Hypothalamus (tissue), 51 donors: ENCODE results near the gene CDH13.

Experiments
- DNase-seq, 51 donors: peaks; one replicate each; lab custom pipeline; 2025; lab: John Stamatoyannopoulos, UW

Gene CDH13

DNA sequence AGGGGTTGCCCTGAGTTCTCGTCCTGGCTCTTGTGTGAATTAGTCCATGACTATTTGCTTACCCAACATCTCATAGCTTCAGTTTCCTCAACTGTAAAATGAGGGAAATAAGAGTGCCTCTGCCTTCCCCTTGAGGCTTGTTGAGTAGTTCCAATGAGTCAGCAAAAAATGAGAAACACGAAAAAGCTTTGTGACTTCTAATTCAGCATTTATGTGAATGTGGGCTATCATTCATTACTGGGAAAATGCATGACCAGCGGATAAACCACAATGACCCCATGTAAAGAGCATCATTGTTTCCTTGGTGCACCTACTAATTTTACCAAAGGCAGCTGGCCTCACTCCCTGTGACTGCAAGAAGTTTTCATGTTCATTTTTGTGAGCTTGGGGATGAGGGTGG is 806.4 kb downstream of the CDH13 start:
- no peak for DNase-seq

DNA sequence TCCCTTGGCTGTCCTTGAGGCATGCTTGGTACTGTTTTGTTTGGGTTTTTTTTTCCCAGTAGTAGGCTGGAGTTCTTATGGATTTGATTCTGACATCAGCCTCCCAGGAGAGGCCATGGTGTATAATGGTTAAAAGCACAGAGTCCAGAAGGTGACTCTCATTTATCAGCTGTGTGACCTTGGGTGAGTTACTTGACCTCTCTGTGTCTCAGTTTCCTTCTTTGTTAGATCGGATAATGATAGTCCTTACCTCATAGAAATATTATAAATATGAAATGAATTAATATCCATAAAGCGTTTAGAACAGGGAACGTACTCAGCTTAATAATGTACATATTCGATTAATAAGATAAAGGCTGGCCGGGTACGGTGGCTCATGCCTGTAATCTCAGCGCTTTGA is 810.3 kb downstream of the CDH13 start:
- DNase-seq = no peak

- no peak for DNase-seq
Observed at GRCh38 chr16:83438326-83438725, 811.6 kb downstream of the CDH13 start.

DNA sequence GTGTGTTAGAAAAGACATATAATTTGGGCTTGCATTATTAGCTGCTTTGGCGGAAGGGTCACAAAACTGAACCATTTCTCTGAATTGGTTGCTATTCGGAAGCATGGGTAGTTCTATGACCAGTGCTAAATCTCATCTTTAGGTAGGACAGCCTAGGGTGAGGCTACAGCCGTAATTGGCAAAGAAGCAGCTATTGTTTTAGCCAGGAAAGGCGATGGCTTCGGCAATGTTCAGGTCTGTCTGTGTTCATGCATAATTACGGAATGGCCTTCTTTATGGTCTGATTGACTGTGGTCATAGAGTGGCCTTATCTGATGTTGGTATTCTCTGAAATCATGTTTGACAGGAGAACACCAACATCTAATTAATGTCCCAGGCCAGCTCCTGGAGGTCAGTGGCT is 812.6 kb downstream of the CDH13 start:
- DNase-seq = no peak

DNA sequence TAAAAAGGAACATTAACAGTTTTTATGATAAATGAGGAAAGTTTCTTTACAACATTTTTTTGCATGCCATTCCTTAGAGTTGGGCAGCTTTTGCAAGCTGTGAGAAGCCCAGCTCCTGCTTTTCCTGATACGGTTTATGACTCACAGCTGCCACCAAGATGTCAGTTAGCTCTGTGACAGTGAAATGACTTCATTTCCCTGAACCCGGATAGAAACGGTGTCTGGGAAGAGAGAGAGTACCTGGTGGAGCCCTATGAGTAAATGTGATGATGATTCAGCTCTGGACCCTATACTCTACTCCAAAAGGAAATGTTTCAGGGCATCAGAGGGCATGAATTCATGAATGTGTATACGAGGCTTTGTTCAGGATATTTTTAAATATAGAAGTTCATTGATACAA is 814.7 kb downstream of the CDH13 start:
- DNase-seq = peak in 1 of 51 donors; percentile 3

GRCh38 chr16:83443972-83444371 is 817.2 kb downstream of the CDH13 start:
- no peak for DNase-seq

DNA sequence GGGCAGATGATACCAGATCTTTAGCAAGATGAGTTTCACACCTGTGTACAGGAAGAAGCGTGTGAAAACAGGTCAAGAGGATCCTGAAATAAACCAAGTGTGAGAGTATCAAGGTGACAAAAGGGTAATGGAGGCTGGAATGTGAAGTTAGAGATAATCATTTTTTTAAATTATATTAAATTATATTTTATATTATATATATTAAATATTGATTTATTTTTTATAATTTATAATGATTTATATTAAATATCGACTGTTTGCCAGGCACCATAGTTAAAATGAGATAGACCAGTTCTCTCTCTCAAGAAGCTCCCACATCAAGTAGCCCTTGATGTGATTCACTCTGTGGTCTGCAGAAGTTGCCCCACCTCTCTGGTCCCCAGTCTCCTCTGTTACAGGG is 820.8 kb downstream of the CDH13 start:
- DNase-seq = no peak

DNA sequence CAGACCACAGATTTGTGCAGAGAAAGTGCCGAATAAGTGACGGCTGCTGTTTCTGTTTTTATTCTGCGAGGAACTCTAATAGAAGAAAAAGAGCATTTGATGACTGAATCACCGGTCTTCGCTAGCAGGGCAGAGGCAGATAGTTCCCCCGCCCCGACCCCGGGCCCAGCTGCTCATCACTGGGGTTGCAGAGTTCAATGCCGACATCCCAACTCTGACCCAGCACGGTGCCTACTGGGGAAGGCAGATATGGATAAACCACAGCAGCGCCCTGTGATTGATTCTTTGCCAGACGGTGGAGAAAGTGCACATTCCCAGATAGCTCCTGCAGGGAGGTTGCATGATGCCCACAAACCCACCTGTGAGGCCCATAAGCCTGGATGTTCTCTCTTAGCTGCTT is 823.1 kb downstream of the CDH13 start:
- DNase-seq = no peak

- DNase-seq = no peak
Observed at GRCh38 chr16:83453977-83454376, 827.2 kb downstream of the CDH13 start.

DNA sequence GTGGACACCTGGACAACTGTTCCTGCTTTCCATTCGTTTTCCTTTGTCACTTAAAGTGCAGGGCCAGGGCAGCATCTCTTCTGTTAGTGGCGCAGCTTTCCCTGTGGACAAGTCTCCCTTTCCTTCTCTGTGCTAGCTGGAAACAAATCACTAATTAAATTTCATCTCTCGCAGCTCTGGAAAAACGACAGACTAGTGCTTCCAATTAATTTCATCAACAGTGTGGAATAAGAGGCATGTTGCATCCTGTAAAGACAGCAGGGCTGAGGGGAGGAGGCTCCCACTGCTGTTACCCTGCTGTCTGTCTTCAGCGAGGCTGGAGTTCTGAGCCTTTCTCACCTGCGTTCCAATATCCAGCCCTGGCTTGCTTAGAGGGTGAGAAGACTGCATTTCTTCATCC is 828.9 kb downstream of the CDH13 start:
- no peak for DNase-seq

GRCh38 chr16:83456934-83457333 is 830.2 kb downstream of the CDH13 start:
- DNase-seq = no peak

DNA sequence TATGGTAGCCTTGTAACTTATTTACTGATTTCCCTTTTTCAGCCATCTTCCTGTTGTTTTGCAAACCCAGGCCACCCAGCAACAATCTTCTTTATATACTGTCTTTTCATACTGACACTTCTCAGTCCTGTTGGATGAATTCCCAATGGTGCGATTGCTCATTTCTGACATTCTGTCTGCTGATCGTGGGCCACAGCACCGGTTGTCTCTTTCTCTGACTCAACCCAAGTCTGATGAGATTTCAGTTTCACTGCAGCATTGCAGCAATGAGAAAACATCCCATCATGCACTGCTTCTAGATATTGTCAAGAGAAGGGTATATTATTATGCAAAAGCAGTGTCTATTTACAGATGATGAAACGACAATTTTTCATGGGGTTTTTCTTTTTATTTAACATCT is 831.8 kb downstream of the CDH13 start:
- peak in 1 of 51 donors; percentile 10 for DNase-seq

GRCh38 chr16:83464991-83465390 is 838.2 kb downstream of the CDH13 start:
- DNase-seq = no peak

- no peak for DNase-seq
Observed at GRCh38 chr16:83470416-83470815, 843.6 kb downstream of the CDH13 start.

DNA sequence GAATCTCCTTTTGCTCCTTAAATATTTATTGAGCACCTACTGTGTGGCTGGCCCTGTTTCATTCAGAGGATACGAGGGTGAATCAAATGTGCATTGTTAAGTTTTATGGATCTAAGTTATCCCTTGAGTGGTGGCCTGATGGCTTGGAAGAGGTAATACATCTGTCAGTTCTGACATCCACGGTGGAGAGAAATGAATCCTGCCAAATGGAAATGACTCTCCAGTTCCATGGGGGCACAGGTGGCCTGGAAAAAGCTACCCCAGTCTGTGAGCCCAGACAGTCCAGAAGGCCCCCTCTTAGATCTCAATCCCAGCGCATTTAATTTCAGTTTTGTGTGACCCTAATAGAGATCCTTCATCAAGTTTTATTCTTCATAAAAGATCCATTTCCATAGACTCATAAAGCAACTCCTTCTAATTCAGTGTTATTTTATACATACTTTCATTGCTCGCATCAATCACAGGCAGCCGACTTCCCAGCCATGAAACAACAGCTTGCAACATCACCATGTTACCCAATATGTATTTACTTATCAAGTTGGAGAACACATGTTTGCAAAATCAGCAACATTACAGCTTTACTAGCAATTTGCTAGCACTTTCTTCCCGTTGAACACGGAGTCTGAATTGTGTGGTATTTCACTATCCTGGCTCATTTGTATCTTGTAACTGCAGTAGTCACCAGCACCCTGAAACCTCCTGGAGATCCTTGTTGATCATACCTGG is 846.2 kb downstream of the CDH13 start:
- no peak for DNase-seq

DNA sequence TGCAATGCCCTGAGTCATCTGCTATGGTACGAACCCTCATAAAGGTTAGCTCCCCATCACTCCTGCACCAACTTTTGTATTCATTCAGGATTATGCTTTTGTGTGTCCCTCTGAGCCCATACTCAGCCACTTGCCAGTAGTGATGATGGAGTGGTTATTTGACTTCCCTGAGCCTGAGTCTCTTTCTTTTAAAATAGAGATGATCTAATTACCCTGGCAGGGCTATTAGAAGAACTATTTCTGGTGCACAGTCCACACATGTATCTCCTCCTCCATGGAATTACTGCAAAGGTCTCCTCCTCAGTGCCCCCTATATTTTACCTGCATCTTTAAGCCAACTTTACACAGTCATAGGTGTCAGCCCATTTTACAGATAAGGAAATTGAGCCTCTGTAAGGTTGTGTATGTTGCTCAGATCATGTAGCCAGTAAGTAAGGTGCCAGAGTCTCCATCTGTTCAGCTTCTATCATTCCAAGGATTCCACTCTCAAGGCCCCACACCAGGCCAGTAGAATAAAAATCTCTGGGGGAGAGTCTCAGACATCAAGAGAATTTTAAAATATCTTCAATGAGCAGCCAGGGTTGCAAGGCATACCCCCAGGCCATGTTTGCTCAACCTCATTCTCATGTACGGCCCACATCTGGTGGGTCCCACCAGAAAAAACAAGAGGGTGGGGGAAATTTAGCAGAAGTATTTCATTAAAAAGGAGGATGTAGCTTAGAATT is 847.3 kb downstream of the CDH13 start:
- DNase-seq = no peak

DNA sequence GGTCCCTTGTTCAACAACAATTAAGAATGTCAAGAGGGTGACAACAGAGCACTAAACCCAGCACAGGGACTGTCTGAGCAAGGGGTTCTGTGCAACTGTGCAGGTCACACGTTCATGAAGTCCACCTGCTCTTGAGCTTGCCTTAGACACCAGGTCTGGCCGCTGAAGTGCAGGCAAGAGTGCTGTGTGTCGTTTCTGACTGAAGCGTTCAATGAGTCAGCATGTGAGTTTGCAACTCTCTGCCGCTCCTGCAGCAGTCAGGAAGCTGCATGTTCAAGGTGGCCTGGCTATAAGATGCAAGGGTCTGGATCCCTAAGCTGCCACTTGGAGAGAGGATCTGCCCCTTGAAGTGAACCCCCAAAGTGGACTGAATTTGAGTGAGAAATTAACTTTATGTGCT is 848.3 kb downstream of the CDH13 start:
- DNase-seq = no peak

DNA sequence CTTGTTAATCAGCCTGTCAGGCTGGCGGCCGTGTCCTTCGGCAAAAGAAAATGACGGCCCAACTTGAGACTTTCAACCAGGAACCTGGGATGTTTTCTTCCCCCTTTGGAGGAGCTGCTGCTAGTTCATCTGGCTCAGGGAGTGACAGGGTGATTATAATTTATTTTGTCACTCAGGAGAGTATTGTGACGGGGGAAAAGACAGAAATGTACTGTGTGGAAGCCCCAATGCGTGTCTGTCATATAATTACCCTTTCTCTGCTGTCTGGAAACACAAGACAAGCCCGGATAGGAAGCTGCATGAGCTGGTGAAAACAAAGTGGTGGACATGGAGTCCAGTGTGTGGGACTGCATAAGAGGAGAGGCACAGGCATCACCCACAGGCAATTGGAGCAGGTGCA is 854.8 kb downstream of the CDH13 start:
- DNase-seq = no peak

DNA sequence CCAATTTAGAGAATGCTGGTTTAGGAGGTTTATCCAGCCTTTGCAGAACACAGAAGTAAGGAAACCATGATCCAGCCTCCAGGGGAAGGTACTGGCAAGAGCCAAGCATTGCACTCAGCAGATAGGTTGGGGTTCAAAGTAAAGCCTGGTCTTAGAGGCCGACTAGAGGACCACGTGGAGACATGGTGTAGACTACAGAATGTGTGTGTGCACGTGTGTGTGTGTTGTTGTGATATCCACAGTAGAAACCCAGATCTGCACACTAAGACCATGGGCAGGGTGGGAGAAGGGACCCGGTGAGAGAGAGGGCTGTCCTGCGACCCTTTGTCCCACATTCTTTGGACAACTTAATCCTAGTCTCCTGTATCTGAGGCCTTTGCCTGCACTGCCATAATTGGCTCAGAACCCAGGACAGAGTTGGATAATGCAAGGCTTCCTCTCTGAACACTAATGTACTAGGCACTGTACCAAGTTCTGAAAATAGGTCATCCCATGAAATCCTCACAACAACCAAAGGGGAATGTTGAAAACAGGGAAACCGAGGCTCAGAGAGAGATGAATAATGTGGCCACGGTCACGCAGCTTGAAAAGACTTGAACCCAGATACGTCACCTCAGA is 855.9 kb downstream of the CDH13 start:
- no peak for DNase-seq

- no peak for DNase-seq
Observed at GRCh38 chr16:83490073-83490472, 863.3 kb downstream of the CDH13 start.

DNA sequence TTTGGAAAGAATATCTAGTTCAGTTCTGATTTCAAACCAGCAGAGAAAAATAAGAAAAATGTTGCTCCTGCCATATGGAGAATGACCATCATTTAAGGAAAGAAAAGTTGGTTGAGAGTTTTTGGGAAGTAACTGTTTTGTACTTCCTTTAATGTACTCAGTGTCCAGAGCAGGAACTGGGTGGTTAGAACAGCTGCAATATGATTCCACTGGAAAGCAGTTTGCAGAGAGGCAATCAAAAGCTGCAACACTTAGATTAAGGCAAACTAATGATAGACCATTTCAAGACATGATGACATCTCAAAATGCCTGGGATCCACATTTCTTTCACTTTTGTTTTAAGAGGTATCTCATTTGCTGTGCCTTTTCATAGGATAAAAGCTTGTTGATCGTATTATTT is 867.7 kb downstream of the CDH13 start:
- no peak for DNase-seq

DNA sequence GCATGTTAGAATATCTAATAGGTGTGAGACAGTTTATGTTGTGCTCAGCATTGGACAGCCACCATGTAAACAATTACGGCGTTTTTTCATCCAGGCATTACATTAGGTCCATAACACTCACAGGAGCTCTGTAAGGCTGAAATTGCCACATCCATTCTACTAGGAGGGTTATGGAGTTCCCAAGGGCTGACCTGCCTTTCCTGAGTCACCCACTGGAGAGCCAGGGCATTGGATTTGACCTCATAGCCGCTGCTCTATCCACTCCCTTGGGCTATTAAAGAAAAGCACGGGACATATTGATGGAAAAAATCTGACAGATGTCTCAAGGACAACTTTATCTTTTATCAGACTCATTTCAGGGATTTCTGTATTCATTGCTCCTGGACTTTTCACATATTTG is 874.7 kb downstream of the CDH13 start:
- no peak for DNase-seq
